OCI-LY1 (cell line): ENCODE data around the gene RIBC1.
"Not testable (repeated sequence)": the region's sequence is repeated elsewhere in the genome, so short reads cannot be mapped to it uniquely, and the experiment has no call there.

Experiments
- H2AFZ ChIP-seq: fragments of 200-600 bp; sonication (generic), shearing (Covaris generic); 2 replicates; pipeline ENCODE4 v1.6.0; 2014; ENCODE audit warnings: antibody characterized with exemption, mild to moderate bottlenecking, low read length
- H3F3A ChIP-seq: fragments of 200-600 bp; sonication (generic), shearing (Covaris generic); 2 replicates; pipeline ENCODE4 v1.6.0; 2014; ENCODE audit warnings: mild to moderate bottlenecking, antibody characterized with exemption, low read length, moderate library complexity; ENCODE audit not compliant: insufficient read depth
- H3K27ac ChIP-seq: fragments of 200-600 bp; sonication (generic); 2 replicates; pipeline ENCODE4 v1.5.1; 2014; ENCODE audit warnings: low read length, mixed run types, mild to moderate bottlenecking, low read depth; ENCODE audit not compliant: poor library complexity, severe bottlenecking
- H3K27me3 ChIP-seq: fragments of 200-600 bp; sonication (generic); 2 replicates; pipeline ENCODE4 v1.6.0; 2014; ENCODE audit warnings: antibody characterized with exemption, mild to moderate bottlenecking, low read length, moderate library complexity; ENCODE audit not compliant: insufficient read depth
- H3K36me3 ChIP-seq: fragments of 200-600 bp; sonication (generic); 2 replicates; pipeline ENCODE4 v1.6.1; 2014; ENCODE audit warnings: mild to moderate bottlenecking, antibody characterized with exemption, low read length, moderate library complexity, mixed read lengths; ENCODE audit not compliant: insufficient read depth
- H3K4me1 ChIP-seq: fragments of 200-600 bp; sonication (generic); 2 replicates; pipeline ENCODE4 v1.5.1; 2014; ENCODE audit warnings: mild to moderate bottlenecking, low read length, moderate library complexity; ENCODE audit not compliant: insufficient read depth, severe bottlenecking
- H3K4me2 ChIP-seq: fragments of 200-600 bp; sonication (generic), shearing (Covaris generic); 2 replicates; pipeline ENCODE4 v1.6.1; 2014; ENCODE audit warnings: low read length
- H3K4me3 ChIP-seq: fragments of 200-600 bp; sonication (generic); 2 replicates; pipeline ENCODE4 v1.5.1; 2014; ENCODE audit warnings: low read length, low read depth, mild to moderate bottlenecking, mixed read lengths; ENCODE audit not compliant: poor library complexity, severe bottlenecking
- H3K79me2 ChIP-seq: fragments of 200-600 bp; shearing (Covaris generic); 2 replicates; pipeline ENCODE4 v1.6.1; 2016; ENCODE audit warnings: mixed run types, low read length, mixed read lengths; ENCODE audit not compliant: insufficient read depth
- H3K9ac ChIP-seq: fragments of 200-600 bp; sonication (generic), shearing (Covaris generic); 2 replicates; pipeline ENCODE4 v1.6.1; 2014; ENCODE audit warnings: mild to moderate bottlenecking, low read length, mixed read lengths
- H3K9me2 ChIP-seq: fragments of 200-600 bp; sonication (generic), shearing (Covaris generic); 2 replicates; pipeline ENCODE4 v1.6.1; 2014; ENCODE audit warnings: low read depth, mild to moderate bottlenecking, low read length, mixed read lengths
- H3K9me3 ChIP-seq: fragments of 200-600 bp; shearing (Covaris generic); 2 replicates; pipeline ENCODE4 v1.6.1; 2014; ENCODE audit warnings: low read length, mixed read lengths
- H4K20me1 ChIP-seq: fragments of 200-600 bp; sonication (generic), shearing (Covaris generic); 2 replicates; pipeline ENCODE4 v1.6.0; 2016; ENCODE audit warnings: mild to moderate bottlenecking, low read length; ENCODE audit not compliant: insufficient read depth
- EZH2 ChIP-seq: fragments of 200-600 bp; sonication (generic), shearing (Covaris generic); IDR thresholded peaks from 2 replicates; pipeline ENCODE4 v1.8.0; 2017; ENCODE audit warnings: borderline replicate concordance, mixed run types, mild to moderate bottlenecking, antibody characterized with exemption, low read length, moderate library complexity, mixed read lengths
- TF ChIP-seq, protein P1 (sequence below): fragments of 200-600 bp; sonication (generic), shearing (Covaris generic); IDR thresholded peaks from 2 replicates; pipeline ENCODE4 v1.5.1; 2017; ENCODE audit warnings: mild to moderate bottlenecking, antibody characterized with exemption, low read length, moderate library complexity, mixed read lengths

The RIBC1 gene

DNA sequence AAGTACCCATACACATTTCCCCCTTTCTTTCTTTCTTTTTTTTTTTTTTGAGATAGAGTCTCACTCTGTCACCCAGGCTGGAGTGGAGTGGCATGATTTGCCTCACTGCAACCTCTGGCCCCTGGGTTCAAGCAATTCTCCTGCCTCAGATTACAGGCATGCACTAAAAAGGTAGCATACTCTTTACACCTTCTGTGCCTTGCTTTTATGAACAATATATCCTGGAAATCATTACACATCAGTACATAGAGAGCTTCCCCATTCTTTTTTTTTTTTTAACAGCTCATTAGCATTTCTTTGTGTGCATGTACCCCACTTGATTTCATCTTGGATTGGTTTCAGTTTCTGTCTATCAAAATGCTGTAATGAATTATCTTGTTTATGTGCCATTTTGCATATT is 30.1 kb downstream of the RIBC1 start:
- Histone ChIP-seq H3K4me2 (no peak overlapping the region), H3K4me3 (no peak overlapping the region), H2AFZ (no peak overlapping the region), H3K79me2 (no peaks in the 10 kb centered on the region), H3K4me1 (no peaks in the 10 kb centered on the region), H3K9ac (no peak overlapping the region), H3K27me3 (no peaks in the 10 kb centered on the region), H3K36me3 (no peaks in the 10 kb centered on the region), H3K9me2 (no peaks in the 10 kb centered on the region), H4K20me1 (no peaks in the 10 kb centered on the region), H3F3A (no peaks in the 10 kb centered on the region), H3K27ac (no peak overlapping the region), H3K9me3 (no peaks in the 10 kb centered on the region)
- TF ChIP-seq, protein P1, sequence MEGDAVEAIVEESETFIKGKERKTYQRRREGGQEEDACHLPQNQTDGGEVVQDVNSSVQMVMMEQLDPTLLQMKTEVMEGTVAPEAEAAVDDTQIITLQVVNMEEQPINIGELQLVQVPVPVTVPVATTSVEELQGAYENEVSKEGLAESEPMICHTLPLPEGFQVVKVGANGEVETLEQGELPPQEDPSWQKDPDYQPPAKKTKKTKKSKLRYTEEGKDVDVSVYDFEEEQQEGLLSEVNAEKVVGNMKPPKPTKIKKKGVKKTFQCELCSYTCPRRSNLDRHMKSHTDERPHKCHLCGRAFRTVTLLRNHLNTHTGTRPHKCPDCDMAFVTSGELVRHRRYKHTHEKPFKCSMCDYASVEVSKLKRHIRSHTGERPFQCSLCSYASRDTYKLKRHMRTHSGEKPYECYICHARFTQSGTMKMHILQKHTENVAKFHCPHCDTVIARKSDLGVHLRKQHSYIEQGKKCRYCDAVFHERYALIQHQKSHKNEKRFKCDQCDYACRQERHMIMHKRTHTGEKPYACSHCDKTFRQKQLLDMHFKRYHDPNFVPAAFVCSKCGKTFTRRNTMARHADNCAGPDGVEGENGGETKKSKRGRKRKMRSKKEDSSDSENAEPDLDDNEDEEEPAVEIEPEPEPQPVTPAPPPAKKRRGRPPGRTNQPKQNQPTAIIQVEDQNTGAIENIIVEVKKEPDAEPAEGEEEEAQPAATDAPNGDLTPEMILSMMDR = no peak
- TF ChIP-seq EZH2 = no peak

DNA sequence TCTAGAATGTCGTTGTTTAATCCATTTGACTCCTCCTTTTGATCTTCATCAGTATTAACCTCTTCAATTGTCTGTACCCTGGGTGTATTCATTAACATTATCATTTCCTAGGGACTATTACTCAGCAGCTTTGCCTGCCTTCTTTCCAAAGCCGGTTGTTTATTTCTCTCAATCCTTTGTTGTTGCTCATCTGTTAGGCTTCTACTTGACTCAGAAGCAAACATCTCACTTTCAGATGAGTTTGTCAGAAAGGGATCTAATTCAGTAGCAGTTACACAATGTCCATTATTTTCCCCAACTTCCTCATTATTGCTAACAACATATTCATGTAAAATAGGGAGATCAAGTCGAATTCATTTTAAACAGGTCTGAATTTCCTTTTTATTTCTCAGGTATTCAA is 33.6 kb downstream of the RIBC1 start:
- no peak overlapping the region for H3K27ac ChIP-seq
- no peaks in the 10 kb centered on the region for H3K4me1 ChIP-seq
- H3K36me3 ChIP-seq = no peaks in the 10 kb centered on the region
- no peaks in the 10 kb centered on the region for H3K9me2 ChIP-seq
- no peak overlapping the region for H3K9ac ChIP-seq
- no peaks in the 10 kb centered on the region for H3K27me3 ChIP-seq
- TF ChIP-seq, protein P1 = no peak
- TF ChIP-seq EZH2 = no peak
- H3F3A ChIP-seq = no peaks in the 10 kb centered on the region
- H2AFZ ChIP-seq = no peak overlapping the region
- no peaks in the 10 kb centered on the region for H3K79me2 ChIP-seq
- H3K9me3 ChIP-seq = no peaks in the 10 kb centered on the region
- no peak overlapping the region for H3K4me3 ChIP-seq
- H3K4me2 ChIP-seq = no peak overlapping the region
- H4K20me1 ChIP-seq = no peaks in the 10 kb centered on the region

DNA sequence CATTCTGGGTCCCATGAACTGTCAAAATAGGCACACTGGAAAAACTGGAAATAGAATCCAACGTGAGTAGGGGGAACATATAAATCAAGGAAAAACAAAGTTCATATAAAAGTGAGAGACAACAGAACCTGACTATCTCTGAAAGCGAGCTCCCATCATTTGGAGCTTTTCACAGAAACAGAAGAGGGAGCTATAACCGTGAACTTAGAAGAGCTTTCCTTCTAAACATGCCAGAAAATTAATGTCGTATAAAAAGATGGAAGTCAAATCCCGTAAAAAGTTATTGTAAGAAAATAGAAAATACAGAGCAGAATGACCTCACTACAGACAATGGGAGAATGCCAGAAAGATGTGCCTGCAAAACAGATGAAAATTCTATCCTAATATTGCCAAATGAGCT is 35.4 kb downstream of the RIBC1 start:
- no peaks in the 10 kb centered on the region for H3F3A ChIP-seq
- no peak overlapping the region for H3K27ac ChIP-seq
- no peak overlapping the region for H3K4me2 ChIP-seq
- no peaks in the 10 kb centered on the region for H4K20me1 ChIP-seq
- no peaks in the 10 kb centered on the region for H3K27me3 ChIP-seq
- TF ChIP-seq, protein P1 = no peak
- no peak for TF ChIP-seq EZH2
- no peak overlapping the region for H3K9ac ChIP-seq
- H3K79me2 ChIP-seq = no peaks in the 10 kb centered on the region
- no peak overlapping the region for H3K4me3 ChIP-seq
- H3K9me2 ChIP-seq = no peaks in the 10 kb centered on the region
- no peaks in the 10 kb centered on the region for H3K9me3 ChIP-seq
- no peaks in the 10 kb centered on the region for H3K36me3 ChIP-seq
- H3K4me1 ChIP-seq = no peaks in the 10 kb centered on the region
- no peak overlapping the region for H2AFZ ChIP-seq

DNA sequence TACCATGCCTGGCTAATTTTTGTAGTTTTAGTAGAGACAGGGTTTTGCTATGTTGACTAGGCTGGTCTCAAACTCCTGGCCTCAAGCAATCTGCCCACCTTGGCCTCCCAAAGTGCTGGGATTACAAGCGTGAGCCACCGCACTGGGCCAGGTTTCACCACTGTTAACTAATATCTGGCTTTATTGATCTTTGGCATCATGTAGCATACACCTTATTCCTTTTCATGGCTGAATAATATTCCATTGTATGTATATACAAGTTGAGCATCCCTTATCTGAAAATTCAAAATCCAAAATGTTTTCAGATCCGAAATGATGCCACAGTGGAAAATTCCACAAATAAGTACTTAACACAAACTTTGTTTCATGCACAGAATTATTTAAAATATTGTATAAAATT is 46.0 kb downstream of the RIBC1 start:
- H4K20me1 ChIP-seq, H3K27ac ChIP-seq, H3K4me2 ChIP-seq, H3K9me3 ChIP-seq, H3K9ac ChIP-seq, H3F3A ChIP-seq, H3K4me3 ChIP-seq, H3K9me2 ChIP-seq, H3K36me3 ChIP-seq, H3K4me1 ChIP-seq, H3K79me2 ChIP-seq, H3K27me3 ChIP-seq, H2AFZ ChIP-seq: not testable (repeated sequence)
